H1 (cell line): Measurements from ENCODE around the gene PLEKHH2. TPM values are rescaled to one million over a fixed set of nuclear protein-coding genes. Genes with fewer than 3 reads are reported as not detected.

Experiments
- CTCF ChIA-PET: fragments of 300-600 bp; sonication (Branson Sonifier 250); formaldehyde crosslinking; loops from one replicate; lab custom pipeline; 2021; ENCODE audit not compliant: partially characterized antibody; lab: Charles Lee
- POLR2A ChIA-PET: fragments of 300-600 bp; sonication (Branson Sonifier 250); formaldehyde crosslinking; loops from one replicate; lab custom pipeline; 2021; ENCODE audit warnings: inconsistent platforms; ENCODE audit not compliant: partially characterized antibody; lab: Charles Lee
- DNase-seq, 2 experiments: peaks; one replicate each; pipeline versions ENCODE4 v3.0.0 to v3.0.0-alpha.2; 2010 to 2022; ENCODE audit warnings: low spot score in 2 of 2, low read depth in 1 of 2, mixed read lengths in 1 of 2
- FAIRE-seq: peaks from 2 replicates; lab custom pipeline; 2011; peaks lifted over from hg19 to GRCh38; lab: Jason Lieb, UNC
- H2AFZ ChIP-seq: 2 replicates; pipeline ENCODE4 v1.8.1; 2012; ENCODE audit warnings: low read length, inconsistent platforms
- H2AK5ac ChIP-seq: 2 replicates; pipeline ENCODE4 v1.6.1; 2013; ENCODE audit warnings: low read depth, low read length
- H2BK120ac ChIP-seq: replicated peaks from 2 replicates; pipeline ENCODE3; 2013; ENCODE audit warnings: low read depth, low read length, inconsistent platforms
- H2BK12ac ChIP-seq: 2 replicates; pipeline ENCODE4 v1.6.1; 2013; ENCODE audit warnings: low read depth, low read length
- H2BK15ac ChIP-seq: 2 replicates; pipeline ENCODE4 v1.6.1; 2013; ENCODE audit warnings: low read length
- H2BK20ac ChIP-seq: 2 replicates; pipeline ENCODE4 v1.6.1; 2013; ENCODE audit warnings: low read length
- H2BK5ac ChIP-seq: 2 replicates; pipeline ENCODE4 v1.6.1; 2013; ENCODE audit warnings: low read depth, low read length
- H3K14ac ChIP-seq: 2 replicates; pipeline ENCODE4 v1.6.1; 2013; ENCODE audit warnings: inconsistent platforms; ENCODE audit not compliant: insufficient read length
- H3K18ac ChIP-seq: 2 replicates; pipeline ENCODE4 v1.6.1; 2013; ENCODE audit warnings: low read length; ENCODE audit errors: extremely low read depth
- H3K23ac ChIP-seq: 2 replicates; pipeline ENCODE4 v1.6.1; 2013; ENCODE audit warnings: inconsistent platforms; ENCODE audit not compliant: insufficient read length
- H3K23me2 ChIP-seq: 2 replicates; pipeline ENCODE4 v1.6.1; 2013; ENCODE audit warnings: low read depth, low read length
- H3K27ac ChIP-seq: 2 replicates; pipeline ENCODE4 v1.6.1; 2011; ENCODE audit warnings: low read depth, low read length, inconsistent platforms
- H3K27me3 ChIP-seq, 4 experiments: replicated peaks in 1 of 4; 1 replicate in 1 of 4; 2 replicates in 3 of 4; pipeline versions ENCODE4 v1.6.1 to v1.8.1; 2011 to 2013; ENCODE audit warnings: low read length in 3 of 4, mild to moderate bottlenecking in 3 of 4, inconsistent platforms in 2 of 4, mixed read lengths in 2 of 4, moderate library complexity in 1 of 4; ENCODE audit not compliant: control insufficient read depth in 3 of 4, insufficient read depth in 3 of 4; ENCODE audit errors: extremely low read depth in 1 of 4
- H3K36me3 ChIP-seq, 4 experiments: 2 replicates each; pipeline versions ENCODE4 v1.6.1 to v1.8.1; 2011 to 2013; ENCODE audit warnings: mild to moderate bottlenecking in 4 of 4, low read length in 3 of 4, moderate library complexity in 2 of 4, control low read depth in 1 of 4, inconsistent platforms in 1 of 4; ENCODE audit not compliant: insufficient read depth in 4 of 4, control insufficient read depth in 2 of 4
- H3K4ac ChIP-seq: replicated peaks from 2 replicates; pipeline ENCODE3; 2013; ENCODE audit warnings: low read length, low read depth, mixed read lengths, inconsistent platforms; ENCODE audit not compliant: insufficient read length
- H3K4me1 ChIP-seq, 4 experiments: replicated peaks in 1 of 4; 1 replicate in 1 of 4; 2 replicates in 3 of 4; pipeline versions ENCODE4 v1.6.1 to v1.8.1; 2011 to 2013; ENCODE audit warnings: low read length in 3 of 4, inconsistent platforms in 2 of 4, mixed read lengths in 1 of 4; ENCODE audit not compliant: insufficient read depth in 4 of 4, control insufficient read depth in 3 of 4
- H3K4me2 ChIP-seq, 2 experiments: 2 replicates each; pipeline versions ENCODE4 v1.6.1 to v1.8.1; 2011 to 2013; ENCODE audit warnings: low read depth in 2 of 2, low read length in 2 of 2, control low read depth in 1 of 2, inconsistent platforms in 1 of 2, mild to moderate bottlenecking in 1 of 2; ENCODE audit not compliant: insufficient read depth in 1 of 2
- H3K4me3 ChIP-seq, 4 experiments: fragments of 200-600, 300-600 bp in 1 of 4; sonication (generic), shearing (Covaris generic), sonication (Bioruptor Twin) in 1 of 4; 2 replicates each; pipeline versions ENCODE4 v1.5.1 to v1.8.1; 2011 to 2016; ENCODE audit warnings: low read length in 4 of 4, low read depth in 3 of 4, control low read depth in 2 of 4, inconsistent platforms in 2 of 4, mild to moderate bottlenecking in 2 of 4, mixed read lengths in 1 of 4, moderate library complexity in 1 of 4; ENCODE audit not compliant: insufficient read depth in 2 of 4; ENCODE audit errors: extremely low read depth in 1 of 4
- H3K56ac ChIP-seq: replicated peaks from 2 replicates; pipeline ENCODE3; 2013; ENCODE audit warnings: low read depth, mild to moderate bottlenecking, mixed read lengths, low read length, inconsistent platforms; ENCODE audit not compliant: insufficient read length
- H3K79me1 ChIP-seq: 2 replicates; pipeline ENCODE4 v1.6.1; 2013; ENCODE audit warnings: low read depth, low read length, control low read depth
- H3K79me2 ChIP-seq, 2 experiments: 2 replicates each; pipeline versions ENCODE4 v1.6.1 to v1.8.1; 2012 to 2013; ENCODE audit warnings: low read length in 2 of 2, mild to moderate bottlenecking in 2 of 2, inconsistent platforms in 1 of 2; ENCODE audit not compliant: insufficient read depth in 2 of 2, control insufficient read depth in 1 of 2
- H3K9ac ChIP-seq, 4 experiments: replicated peaks in 1 of 4; 1 replicate in 1 of 4; 2 replicates in 3 of 4; pipeline versions ENCODE4 v1.6.1 to v1.8.1; 2011 to 2013; ENCODE audit warnings: low read depth in 3 of 4, low read length in 3 of 4, control low read depth in 2 of 4, mild to moderate bottlenecking in 2 of 4, moderate library complexity in 2 of 4, inconsistent platforms in 1 of 4; ENCODE audit errors: extremely low read depth in 1 of 4
- H3K9me3 ChIP-seq, 2 experiments: 2 replicates each; pipeline versions ENCODE4 v1.6.1 to v1.8.1; 2012 to 2013; ENCODE audit warnings: mild to moderate bottlenecking in 2 of 2, moderate library complexity in 2 of 2, control low read depth in 1 of 2, inconsistent platforms in 1 of 2, low read depth in 1 of 2, low read length in 1 of 2, mixed read lengths in 1 of 2; ENCODE audit not compliant: insufficient read depth in 2 of 2
- H4K20me1 ChIP-seq, 2 experiments: replicated peaks in 1 of 2; 2 replicates each; pipeline versions ENCODE3 to v1.8.1; 2011 to 2013; ENCODE audit warnings: inconsistent platforms in 2 of 2, low read length in 2 of 2, mild to moderate bottlenecking in 1 of 2; ENCODE audit not compliant: insufficient read depth in 2 of 2, control insufficient read depth in 1 of 2
- H4K5ac ChIP-seq: 2 replicates; pipeline ENCODE4 v1.6.1; 2013; ENCODE audit warnings: low read length, low read depth, mixed read lengths, inconsistent platforms; ENCODE audit not compliant: insufficient read length
- H4K8ac ChIP-seq: 2 replicates; pipeline ENCODE4 v1.8.0; 2013; ENCODE audit warnings: mild to moderate bottlenecking, moderate library complexity, low read length, inconsistent platforms; ENCODE audit not compliant: insufficient read depth; ENCODE audit errors: extremely low read depth
- H4K91ac ChIP-seq: replicated peaks from 2 replicates; pipeline ENCODE3; 2013; ENCODE audit warnings: low read length, mixed read lengths, inconsistent platforms; ENCODE audit not compliant: insufficient read length
- ATF2 ChIP-seq: IDR thresholded peaks from 2 replicates; pipeline ENCODE4 v1.6.1; 2012; ENCODE audit warnings: low read length, inconsistent platforms
- BACH1 ChIP-seq: IDR thresholded peaks from 2 replicates; pipeline ENCODE4 v1.6.1; 2012; ENCODE audit warnings: low read length, improper control_type of control experiment
- CBX5 ChIP-seq: fragments of 300-800, 300-1000 bp; sonication (generic); IDR thresholded peaks from 2 replicates; pipeline ENCODE4 v1.7.1; 2016; ENCODE audit warnings: antibody characterized with exemption, low read length, low read depth
- CHD1 ChIP-seq: IDR thresholded peaks from 2 replicates; pipeline ENCODE4 v1.6.1; 2012; ENCODE audit warnings: low read depth, low read length, improper control_type of control experiment
- KDM1A ChIP-seq: fragments of 200-600, 300-600 bp; sonication (generic); IDR thresholded peaks from 2 replicates; pipeline ENCODE4 v1.7.1; 2016; ENCODE audit warnings: mild to moderate bottlenecking, low read length, borderline replicate concordance
- POLR2AphosphoS5 ChIP-seq: IDR thresholded peaks from 2 replicates; pipeline ENCODE4 v1.6.1; 2011; ENCODE audit warnings: low read depth, low read length
- RNF2 ChIP-seq: fragments of 200-900, 300-1000 bp; sonication (generic); IDR thresholded peaks from 2 replicates; pipeline ENCODE4 v1.7.1; 2016; ENCODE audit warnings: borderline replicate concordance, low read depth, mild to moderate bottlenecking, antibody characterized with exemption, low read length; ENCODE audit not compliant: poor library complexity, severe bottlenecking; ENCODE audit errors: missing control alignments
- SAP30 ChIP-seq: fragments of 300-600 bp; sonication (generic); IDR thresholded peaks from 2 replicates; pipeline ENCODE4 v1.7.1; 2012; ENCODE audit warnings: low read length, moderate library complexity, mild to moderate bottlenecking, inconsistent platforms; ENCODE audit not compliant: insufficient read depth, insufficient replicate concordance
- WGBS, 2 experiments: shearing (Covaris generic) in 1 of 2; methylation state at CpG; one replicate each; pipeline versions ENCODE4 v1.1.6 to v1.1.7; 2013 to 2015; ENCODE audit warnings: low lambda C conversion rate in 2 of 2, mixed read lengths in 2 of 2, inconsistent platforms in 1 of 2, low coverage in 1 of 2, missing lambda C conversion rate in 1 of 2; ENCODE audit not compliant: insufficient replicate concordance in 2 of 2, insufficient coverage in 1 of 2, insufficient read length in 1 of 2; ENCODE audit errors: extremely low coverage in 1 of 2, missing lambda C conversion rate in 1 of 2; 5-methylcytosine and 5-hydroxymethylcytosine counted together
- polyA plus RNA-seq, 7 experiments: library from polyadenylated mRNA; depleted of rRNA in 3 of 7; stranded (reverse) in 5 of 7; unstranded in 2 of 7; fragments of >200 nt in 5 of 7; fragments of 200-250 nt in 2 of 7; gene quantifications; 1 replicate in 5 of 7; 2 replicates in 1 of 7; 4 replicates in 1 of 7; pipeline versions ENCODE4 v1.2.1 to v1.2.3, GENCODE V29; 2011 to 2013; ENCODE audit warnings: missing spikeins in 2 of 7, mixed read lengths in 2 of 7
- total RNA-seq: library from RNA; stranded (reverse); fragmentation: NEBNext Ultra II Directional; extraction: Animal tissue kit (Norgen Biotek cat#: 25700); gene quantifications from 2 replicates; pipeline ENCODE4 v1.2.1, GENCODE V29; 2021
- TF ChIP-seq, protein P1 (sequence below), 3 experiments: IDR thresholded peaks; 1 replicate in 2 of 3; 2 replicates in 1 of 3; pipeline versions ENCODE4 v1.5.1 to v1.6.1; 2011; ENCODE audit warnings: low read length in 3 of 3, mild to moderate bottlenecking in 3 of 3, inconsistent platforms in 2 of 3, low read depth in 1 of 3, moderate library complexity in 1 of 3; ENCODE audit not compliant: insufficient read depth in 1 of 3; ENCODE audit errors: control extremely low read depth in 1 of 3

PLEKHH2 gene
- total and polyA plus RNA-seq, 2 of the 8 experiments (the other 6 are each of a cell fraction or from before 2014, with no cell fraction given), result 2.2 to 5.0 TPM

GRCh38 chr2:43594875-43595274 is 42.2 kb upstream of the PLEKHH2 start:
- Histone ChIP-seq H3K9ac (peak overlapping the region in 1 of 4 experiments; percentile 91; a peak in 3 of 7 replicates), H3K27ac (no peak overlapping the region), H3K27me3 (no peaks in the 10 kb centered on the region), H2AK5ac (no peak overlapping the region), H3K14ac (no peak overlapping the region), H3K79me2 (peaks cover 0 to 13% of the 10 kb centered on the region in 2 experiments; a peak in 2 of 4 replicates), H2BK15ac (no peak overlapping the region), H3K23ac (no peak overlapping the region), H2AFZ (no peak overlapping the region), H2BK12ac (no peak overlapping the region), H3K4ac (no peak overlapping the region), H3K23me2 (peaks cover 6% of the 10 kb centered on the region), H4K5ac (no peak overlapping the region), H2BK120ac (no peak overlapping the region), H2BK20ac (no peak overlapping the region), H3K36me3 (peaks cover 2 to 9% (median 5%) of the 10 kb centered on the region in 4 experiments; a peak in 5 of 8 replicates), H2BK5ac (no peak overlapping the region), H3K79me1 (no peaks in the 10 kb centered on the region), H4K8ac (no peak overlapping the region), H3K9me3 (no peaks in the 10 kb centered on the region), H4K20me1 (no peaks in the 10 kb centered on the region), H3K4me3 (peak overlapping the region; percentile 85 to 90 (median 89); a peak in 7 of 8 replicates), H3K18ac (no peak overlapping the region), H3K4me1 (peaks cover 0 to 6% (median 0%) of the 10 kb centered on the region in 4 experiments; a peak in 2 of 7 replicates), H3K4me2 (peak overlapping the region; percentile 91 to 94), H4K91ac (no peak overlapping the region), H3K56ac (no peak overlapping the region)
- DNase-seq, result no peak
- 81 to 100% methylated on average over 2 to 3 of the region's 3 CpGs for WGBS, 2 experiments
- FAIRE-seq, result no peak
- CTCF ChIA-PET, result interaction anchor here (0.8 to 4.9 kb wide), 3 partner anchors 15 to 18 kb away, joined by 3 to 46 read pairs (median 16); no protein-coding TSS in a partner anchor
- POLR2A ChIA-PET, result no interaction called here
- TF ChIP-seq RNF2 (no peak), KDM1A (no peak), CHD1 (no peak), POLR2AphosphoS5 (no peak), SAP30 (no peak), ATF2 (no peak), BACH1 (no peak), CBX5 (no peak)
- TF ChIP-seq, protein P1, sequence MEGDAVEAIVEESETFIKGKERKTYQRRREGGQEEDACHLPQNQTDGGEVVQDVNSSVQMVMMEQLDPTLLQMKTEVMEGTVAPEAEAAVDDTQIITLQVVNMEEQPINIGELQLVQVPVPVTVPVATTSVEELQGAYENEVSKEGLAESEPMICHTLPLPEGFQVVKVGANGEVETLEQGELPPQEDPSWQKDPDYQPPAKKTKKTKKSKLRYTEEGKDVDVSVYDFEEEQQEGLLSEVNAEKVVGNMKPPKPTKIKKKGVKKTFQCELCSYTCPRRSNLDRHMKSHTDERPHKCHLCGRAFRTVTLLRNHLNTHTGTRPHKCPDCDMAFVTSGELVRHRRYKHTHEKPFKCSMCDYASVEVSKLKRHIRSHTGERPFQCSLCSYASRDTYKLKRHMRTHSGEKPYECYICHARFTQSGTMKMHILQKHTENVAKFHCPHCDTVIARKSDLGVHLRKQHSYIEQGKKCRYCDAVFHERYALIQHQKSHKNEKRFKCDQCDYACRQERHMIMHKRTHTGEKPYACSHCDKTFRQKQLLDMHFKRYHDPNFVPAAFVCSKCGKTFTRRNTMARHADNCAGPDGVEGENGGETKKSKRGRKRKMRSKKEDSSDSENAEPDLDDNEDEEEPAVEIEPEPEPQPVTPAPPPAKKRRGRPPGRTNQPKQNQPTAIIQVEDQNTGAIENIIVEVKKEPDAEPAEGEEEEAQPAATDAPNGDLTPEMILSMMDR (IDR thresholded peaks at IDR 0.05; ENCODE audit: control extremely low read depth in 1 of 3, insufficient read depth in 1 of 3, low read depth in 1 of 3, low read length in 3 of 3), result no peak
